Measurements from ENCODE around the gene NTM. TPM values are rescaled to one million over a fixed set of nuclear protein-coding genes. Genes with fewer than 3 reads are reported as not detected.

The NTM gene
- total RNA-seq, 2 donors from 2014 or later, result 0.26 to 3.6 TPM

DNA sequence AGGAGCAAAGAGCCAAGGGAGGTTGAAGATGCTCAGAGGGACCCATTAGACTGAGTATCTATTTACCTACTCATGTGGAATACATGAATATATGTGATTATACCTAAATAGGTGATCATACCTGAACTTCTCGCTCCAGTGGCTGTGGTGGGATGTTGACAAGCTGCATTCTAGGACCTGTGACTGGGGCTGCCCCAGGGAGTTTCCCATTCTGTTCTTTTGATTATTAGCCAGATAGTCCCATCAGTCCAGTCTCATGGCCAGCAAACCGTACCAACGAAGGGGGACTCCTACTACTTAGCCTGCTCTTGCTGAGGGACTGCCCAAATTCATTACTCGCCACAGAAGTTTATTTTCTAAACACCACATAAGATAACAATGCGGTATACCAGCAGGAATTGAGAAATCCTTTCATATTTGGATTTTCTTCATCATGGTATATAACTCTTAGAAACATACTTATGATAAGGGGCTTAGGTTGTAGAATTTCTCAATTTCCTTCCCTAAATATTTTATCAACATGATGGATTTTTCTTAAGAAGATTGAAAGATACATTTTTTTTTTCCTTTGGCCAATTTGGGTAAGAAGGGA lies 273.9 kb downstream of the NTM start:
- intact Hi-C loops (cut with DNase I), result no loop called here
- 64 to 75% methylated on average over 5 of the region's 5 CpGs for WGBS, 2 donors
- TF ChIP-seq, protein P1, sequence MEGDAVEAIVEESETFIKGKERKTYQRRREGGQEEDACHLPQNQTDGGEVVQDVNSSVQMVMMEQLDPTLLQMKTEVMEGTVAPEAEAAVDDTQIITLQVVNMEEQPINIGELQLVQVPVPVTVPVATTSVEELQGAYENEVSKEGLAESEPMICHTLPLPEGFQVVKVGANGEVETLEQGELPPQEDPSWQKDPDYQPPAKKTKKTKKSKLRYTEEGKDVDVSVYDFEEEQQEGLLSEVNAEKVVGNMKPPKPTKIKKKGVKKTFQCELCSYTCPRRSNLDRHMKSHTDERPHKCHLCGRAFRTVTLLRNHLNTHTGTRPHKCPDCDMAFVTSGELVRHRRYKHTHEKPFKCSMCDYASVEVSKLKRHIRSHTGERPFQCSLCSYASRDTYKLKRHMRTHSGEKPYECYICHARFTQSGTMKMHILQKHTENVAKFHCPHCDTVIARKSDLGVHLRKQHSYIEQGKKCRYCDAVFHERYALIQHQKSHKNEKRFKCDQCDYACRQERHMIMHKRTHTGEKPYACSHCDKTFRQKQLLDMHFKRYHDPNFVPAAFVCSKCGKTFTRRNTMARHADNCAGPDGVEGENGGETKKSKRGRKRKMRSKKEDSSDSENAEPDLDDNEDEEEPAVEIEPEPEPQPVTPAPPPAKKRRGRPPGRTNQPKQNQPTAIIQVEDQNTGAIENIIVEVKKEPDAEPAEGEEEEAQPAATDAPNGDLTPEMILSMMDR (IDR thresholded peaks at IDR 0.05), result no peak
- TF ChIP-seq POLR2A (IDR thresholded peaks at IDR 0.05), result no peak

DNA sequence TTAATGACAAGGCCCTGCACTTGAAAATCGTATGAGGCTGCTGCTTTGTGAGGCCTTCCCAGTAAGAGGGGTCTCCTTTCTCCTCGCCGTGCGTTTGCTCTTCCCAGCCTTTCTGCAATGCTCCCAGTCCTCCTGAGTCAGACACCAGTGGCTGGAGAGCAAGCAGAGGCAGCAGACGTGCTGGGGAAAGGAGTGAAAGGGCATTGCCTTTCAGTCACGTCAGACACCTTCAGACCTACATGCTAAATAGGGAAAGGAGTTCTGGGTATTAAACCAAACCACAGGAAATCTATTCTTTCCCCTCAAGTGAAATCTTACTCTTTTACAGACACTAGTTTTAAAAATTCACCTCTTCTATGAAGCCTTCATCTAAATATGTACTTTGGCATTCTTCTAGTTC lies 274.8 kb downstream of the NTM start:
- TF ChIP-seq, protein P1 (IDR thresholded peaks at IDR 0.05), result no peak
- no peak for TF ChIP-seq POLR2A (IDR thresholded peaks at IDR 0.05)
- WGBS, 2 donors, result 38 to 39% methylated on average over 6 of the region's 6 CpGs

More for the DNA sequence above, 273.9 kb downstream of the NTM start:
- H3K9me3 ChIP-seq, result no peaks in the 10 kb centered on the region
- no peak for ATAC-seq
- H3K27ac ChIP-seq, result no peak overlapping the region
- H3K4me1 ChIP-seq, result no peaks in the 10 kb centered on the region
- no peaks in the 10 kb centered on the region for H3K36me3 ChIP-seq (replicated peaks in 1 of 2; ENCODE audit: insufficient read depth in 1 of 2, low read depth in 2 of 2)
- H3K27me3 ChIP-seq, result no peaks in the 10 kb centered on the region
- no peak overlapping the region for H3K4me3 ChIP-seq
- DNase-seq, result no peak

GRCh38 chr11:131649856-131650255 lies 279.4 kb downstream of the NTM start:
- intact Hi-C loops (cut with DNase I), result no loop called here
- H3K9me3 ChIP-seq, result no peaks in the 10 kb centered on the region
- H3K4me1 ChIP-seq, result no peaks in the 10 kb centered on the region
- H3K36me3 ChIP-seq (replicated peaks in 1 of 2; ENCODE audit: insufficient read depth in 1 of 2, low read depth in 2 of 2), result no peaks in the 10 kb centered on the region
- no peak overlapping the region for H3K4me3 ChIP-seq
- DNase-seq (no peak), ATAC-seq (no peak)
- WGBS, 2 donors, result 52 to 53% methylated on average over 5 of the region's 5 CpGs
- TF ChIP-seq, protein P1 (IDR thresholded peaks at IDR 0.05), result no peak
- no peak for TF ChIP-seq POLR2A (IDR thresholded peaks at IDR 0.05)
- no peak overlapping the region for H3K27ac ChIP-seq
- no peaks in the 10 kb centered on the region for H3K27me3 ChIP-seq

More for the DNA sequence above, 274.8 kb downstream of the NTM start:
- Histone ChIP-seq H3K27me3 (no peaks in the 10 kb centered on the region), H3K9me3 (no peaks in the 10 kb centered on the region), H3K27ac (no peak overlapping the region), H3K4me1 (no peaks in the 10 kb centered on the region), H3K4me3 (no peak overlapping the region), H3K36me3 (replicated peaks in 1 of 2; ENCODE audit: insufficient read depth in 1 of 2, low read depth in 2 of 2) (no peaks in the 10 kb centered on the region)
- ATAC-seq, result no peak
- no peak for DNase-seq
- intact Hi-C loops (cut with DNase I), result no loop called here

DNA sequence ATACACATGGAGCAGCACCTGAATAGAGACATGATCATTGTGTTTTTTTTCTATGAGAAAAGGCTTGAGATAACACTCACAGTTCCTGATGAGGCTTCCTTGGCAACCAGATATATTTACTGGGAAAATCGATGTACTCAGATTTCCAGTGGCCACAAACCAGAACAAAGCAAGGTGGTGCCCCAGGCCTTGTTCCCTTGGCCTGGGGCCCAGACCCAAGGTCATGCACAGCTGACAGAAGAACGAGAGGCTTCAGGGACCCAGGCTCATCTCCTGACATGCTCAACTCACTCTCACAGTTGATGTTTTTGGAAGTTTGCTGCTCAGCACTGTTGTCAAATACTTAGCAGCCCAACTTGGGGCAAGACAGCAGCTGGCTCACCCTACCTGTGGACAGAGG lies 281.8 kb downstream of the NTM start:
- Histone ChIP-seq H3K36me3 (replicated peaks in 1 of 2; ENCODE audit: insufficient read depth in 1 of 2, low read depth in 2 of 2) (no peaks in the 10 kb centered on the region), H3K9me3 (no peaks in the 10 kb centered on the region), H3K27me3 (no peaks in the 10 kb centered on the region), H3K27ac (no peak overlapping the region), H3K4me3 (no peak overlapping the region), H3K4me1 (no peaks in the 10 kb centered on the region)
- ATAC-seq, result no peak
- intact Hi-C loops (cut with DNase I), result no loop called here
- TF ChIP-seq, protein P1 (IDR thresholded peaks at IDR 0.05), result no peak
- no peak for TF ChIP-seq POLR2A (IDR thresholded peaks at IDR 0.05)
- 6 to 13% methylated on average over 2 of the region's 2 CpGs for WGBS, 2 donors
- DNase-seq, result no peak

- 31 to 32% methylated on average over 4 to 5 of the region's 5 CpGs for WGBS, 2 donors
- Histone ChIP-seq H3K9me3 (no peaks in the 10 kb centered on the region), H3K4me1 (no peaks in the 10 kb centered on the region), H3K36me3 (replicated peaks in 1 of 2; ENCODE audit: insufficient read depth in 1 of 2, low read depth in 2 of 2) (no peaks in the 10 kb centered on the region), H3K4me3 (no peak overlapping the region), H3K27me3 (no peaks in the 10 kb centered on the region), H3K27ac (no peak overlapping the region)
- no peak for ATAC-seq
- DNase-seq, result no peak
- intact Hi-C loops (cut with DNase I), result no loop called here
- TF ChIP-seq POLR2A (IDR thresholded peaks at IDR 0.05), result no peak
- TF ChIP-seq, protein P1 (IDR thresholded peaks at IDR 0.05), result no peak
Observed at GRCh38 chr11:131653260-131653659, 282.8 kb downstream of the NTM start.
